OCI-LY1 (cell line): ENCODE results near the gene PRKACA.

Experiments
- H2AFZ ChIP-seq: fragments of 200-600 bp; sonication (generic), shearing (Covaris generic); 2 replicates; pipeline ENCODE4 v1.6.0; 2014; ENCODE audit warnings: antibody characterized with exemption, mild to moderate bottlenecking, low read length
- H3F3A ChIP-seq: fragments of 200-600 bp; sonication (generic), shearing (Covaris generic); 2 replicates; pipeline ENCODE4 v1.6.0; 2014; ENCODE audit warnings: mild to moderate bottlenecking, antibody characterized with exemption, low read length, moderate library complexity; ENCODE audit not compliant: insufficient read depth
- H3K27ac ChIP-seq: fragments of 200-600 bp; sonication (generic); 2 replicates; pipeline ENCODE4 v1.5.1; 2014; ENCODE audit warnings: low read length, mixed run types, mild to moderate bottlenecking, low read depth; ENCODE audit not compliant: poor library complexity, severe bottlenecking
- H3K27me3 ChIP-seq: fragments of 200-600 bp; sonication (generic); 2 replicates; pipeline ENCODE4 v1.6.0; 2014; ENCODE audit warnings: antibody characterized with exemption, mild to moderate bottlenecking, low read length, moderate library complexity; ENCODE audit not compliant: insufficient read depth
- H3K36me3 ChIP-seq: fragments of 200-600 bp; sonication (generic); 2 replicates; pipeline ENCODE4 v1.6.1; 2014; ENCODE audit warnings: mild to moderate bottlenecking, antibody characterized with exemption, low read length, moderate library complexity, mixed read lengths; ENCODE audit not compliant: insufficient read depth
- H3K4me1 ChIP-seq: fragments of 200-600 bp; sonication (generic); 2 replicates; pipeline ENCODE4 v1.5.1; 2014; ENCODE audit warnings: mild to moderate bottlenecking, low read length, moderate library complexity; ENCODE audit not compliant: insufficient read depth, severe bottlenecking
- H3K4me2 ChIP-seq: fragments of 200-600 bp; sonication (generic), shearing (Covaris generic); 2 replicates; pipeline ENCODE4 v1.6.1; 2014; ENCODE audit warnings: low read length
- H3K4me3 ChIP-seq: fragments of 200-600 bp; sonication (generic); 2 replicates; pipeline ENCODE4 v1.5.1; 2014; ENCODE audit warnings: low read length, low read depth, mild to moderate bottlenecking, mixed read lengths; ENCODE audit not compliant: poor library complexity, severe bottlenecking
- H3K79me2 ChIP-seq: fragments of 200-600 bp; shearing (Covaris generic); 2 replicates; pipeline ENCODE4 v1.6.1; 2016; ENCODE audit warnings: mixed run types, low read length, mixed read lengths; ENCODE audit not compliant: insufficient read depth
- H3K9ac ChIP-seq: fragments of 200-600 bp; sonication (generic), shearing (Covaris generic); 2 replicates; pipeline ENCODE4 v1.6.1; 2014; ENCODE audit warnings: mild to moderate bottlenecking, low read length, mixed read lengths
- H3K9me2 ChIP-seq: fragments of 200-600 bp; sonication (generic), shearing (Covaris generic); 2 replicates; pipeline ENCODE4 v1.6.1; 2014; ENCODE audit warnings: low read depth, mild to moderate bottlenecking, low read length, mixed read lengths
- H3K9me3 ChIP-seq: fragments of 200-600 bp; shearing (Covaris generic); 2 replicates; pipeline ENCODE4 v1.6.1; 2014; ENCODE audit warnings: low read length, mixed read lengths
- H4K20me1 ChIP-seq: fragments of 200-600 bp; sonication (generic), shearing (Covaris generic); 2 replicates; pipeline ENCODE4 v1.6.0; 2016; ENCODE audit warnings: mild to moderate bottlenecking, low read length; ENCODE audit not compliant: insufficient read depth
- EZH2 ChIP-seq: fragments of 200-600 bp; sonication (generic), shearing (Covaris generic); IDR thresholded peaks from 2 replicates; pipeline ENCODE4 v1.8.0; 2017; ENCODE audit warnings: borderline replicate concordance, mixed run types, mild to moderate bottlenecking, antibody characterized with exemption, low read length, moderate library complexity, mixed read lengths
- TF ChIP-seq, protein P1 (sequence below): fragments of 200-600 bp; sonication (generic), shearing (Covaris generic); IDR thresholded peaks from 2 replicates; pipeline ENCODE4 v1.5.1; 2017; ENCODE audit warnings: mild to moderate bottlenecking, antibody characterized with exemption, low read length, moderate library complexity, mixed read lengths

The PRKACA gene

DNA sequence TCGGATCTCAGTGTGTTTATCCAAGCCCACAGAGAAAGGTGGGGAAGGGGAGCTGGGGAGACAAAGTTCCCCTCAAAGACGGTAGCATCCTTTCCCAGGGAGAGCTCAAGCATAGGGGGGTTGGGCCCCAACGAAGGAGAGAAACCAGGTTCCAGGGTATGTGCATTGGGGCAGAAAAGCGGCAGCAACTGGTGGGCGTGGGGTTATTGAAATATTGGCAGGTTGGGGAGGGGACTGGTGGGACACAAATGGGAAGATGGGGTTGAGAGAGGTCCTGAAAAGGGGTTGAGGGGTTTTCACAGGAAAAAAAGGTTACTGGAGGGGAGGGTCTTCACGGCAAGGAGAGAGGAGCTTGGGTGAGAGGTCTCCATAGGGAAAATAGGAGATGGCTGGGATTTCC is 17.8 kb upstream of the PRKACA start:
- Histone ChIP-seq H3K4me2 (peak overlapping the region; percentile 97), H2AFZ (no peak overlapping the region), H4K20me1 (no peaks in the 10 kb centered on the region), H3K79me2 (peaks cover 19% of the 10 kb centered on the region), H3F3A (no peaks in the 10 kb centered on the region), H3K4me1 (peaks cover 31% of the 10 kb centered on the region), H3K9me2 (no peaks in the 10 kb centered on the region), H3K27me3 (no peaks in the 10 kb centered on the region), H3K27ac (peak overlapping the region; percentile 33), H3K4me3 (peak overlapping the region; percentile 85), H3K9ac (peak overlapping the region; percentile 88), H3K36me3 (peaks cover 22% of the 10 kb centered on the region), H3K9me3 (no peaks in the 10 kb centered on the region)
- TF ChIP-seq, protein P1, sequence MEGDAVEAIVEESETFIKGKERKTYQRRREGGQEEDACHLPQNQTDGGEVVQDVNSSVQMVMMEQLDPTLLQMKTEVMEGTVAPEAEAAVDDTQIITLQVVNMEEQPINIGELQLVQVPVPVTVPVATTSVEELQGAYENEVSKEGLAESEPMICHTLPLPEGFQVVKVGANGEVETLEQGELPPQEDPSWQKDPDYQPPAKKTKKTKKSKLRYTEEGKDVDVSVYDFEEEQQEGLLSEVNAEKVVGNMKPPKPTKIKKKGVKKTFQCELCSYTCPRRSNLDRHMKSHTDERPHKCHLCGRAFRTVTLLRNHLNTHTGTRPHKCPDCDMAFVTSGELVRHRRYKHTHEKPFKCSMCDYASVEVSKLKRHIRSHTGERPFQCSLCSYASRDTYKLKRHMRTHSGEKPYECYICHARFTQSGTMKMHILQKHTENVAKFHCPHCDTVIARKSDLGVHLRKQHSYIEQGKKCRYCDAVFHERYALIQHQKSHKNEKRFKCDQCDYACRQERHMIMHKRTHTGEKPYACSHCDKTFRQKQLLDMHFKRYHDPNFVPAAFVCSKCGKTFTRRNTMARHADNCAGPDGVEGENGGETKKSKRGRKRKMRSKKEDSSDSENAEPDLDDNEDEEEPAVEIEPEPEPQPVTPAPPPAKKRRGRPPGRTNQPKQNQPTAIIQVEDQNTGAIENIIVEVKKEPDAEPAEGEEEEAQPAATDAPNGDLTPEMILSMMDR: no peak
- TF ChIP-seq EZH2: no peak

DNA sequence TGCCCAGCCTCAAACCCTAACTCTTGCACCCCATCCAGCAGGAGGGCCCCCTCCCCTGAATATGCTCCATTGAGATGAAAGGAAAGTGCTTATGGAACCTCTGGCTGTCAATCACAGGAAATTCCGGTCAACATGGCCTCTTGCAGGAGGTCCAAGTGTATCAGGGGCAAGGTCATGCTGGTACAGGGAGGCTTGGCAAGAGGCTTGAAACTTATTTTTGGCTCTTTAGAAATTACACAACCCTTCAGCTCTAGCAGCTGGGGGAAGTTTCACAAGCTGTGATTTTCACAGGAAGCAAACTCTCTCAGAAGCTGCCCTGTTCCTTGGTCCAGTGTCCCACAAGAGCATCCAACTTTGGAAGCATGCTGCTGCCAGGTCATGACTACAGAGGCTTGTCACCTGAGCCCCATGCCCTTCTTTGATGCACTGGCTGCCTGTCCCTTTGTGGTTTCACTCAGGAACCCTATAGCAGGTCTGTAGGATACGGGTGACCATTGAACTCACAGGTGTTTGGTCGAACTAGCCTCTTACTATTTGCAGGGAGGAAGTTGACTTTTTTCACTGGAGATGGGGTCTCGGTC is 10.5 kb upstream of the PRKACA start:
- H3K4me2 ChIP-seq: no peak overlapping the region
- no peaks in the 10 kb centered on the region for H3F3A ChIP-seq
- H2AFZ ChIP-seq: no peak overlapping the region
- peaks cover 4% of the 10 kb centered on the region for H3K4me1 ChIP-seq
- H3K9me2 ChIP-seq: no peaks in the 10 kb centered on the region
- H3K27ac ChIP-seq: peak overlapping the region; percentile 11
- peaks cover 60% of the 10 kb centered on the region for H3K36me3 ChIP-seq
- no peaks in the 10 kb centered on the region for H3K27me3 ChIP-seq
- H4K20me1 ChIP-seq: no peaks in the 10 kb centered on the region
- TF ChIP-seq, protein P1: no peak
- TF ChIP-seq EZH2: no peak
- H3K9me3 ChIP-seq: no peaks in the 10 kb centered on the region
- H3K9ac ChIP-seq: no peak overlapping the region
- no peaks in the 10 kb centered on the region for H3K79me2 ChIP-seq
- H3K4me3 ChIP-seq: no peak overlapping the region

DNA sequence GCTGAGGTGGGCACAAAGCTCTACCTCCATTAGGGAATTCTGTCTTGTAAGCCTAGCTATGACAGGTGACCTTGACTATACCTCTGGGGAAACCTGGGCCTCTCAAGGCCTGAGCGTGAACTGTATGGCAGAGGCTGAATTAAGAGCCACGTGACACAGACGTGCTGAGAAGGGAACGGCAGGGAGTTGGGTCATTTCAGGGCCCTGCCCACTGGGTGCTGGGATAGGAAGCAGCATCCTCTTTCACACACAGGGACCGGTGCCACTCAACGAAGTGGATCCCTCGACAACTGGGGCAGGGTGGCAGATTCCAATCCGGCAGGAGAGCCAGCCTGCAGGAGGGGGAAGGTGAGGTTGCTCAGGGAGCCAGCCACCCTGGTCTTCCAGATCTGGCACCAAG is 9.6 kb upstream of the PRKACA start:
- Histone ChIP-seq H3K4me1 (peaks cover 4% of the 10 kb centered on the region), H3K36me3 (peaks cover 60% of the 10 kb centered on the region), H4K20me1 (no peaks in the 10 kb centered on the region), H3K9ac (no peak overlapping the region), H3K4me2 (no peak overlapping the region), H3K27me3 (no peaks in the 10 kb centered on the region), H3K27ac (no peak overlapping the region), H3K9me2 (no peaks in the 10 kb centered on the region), H3K4me3 (no peak overlapping the region), H3F3A (no peaks in the 10 kb centered on the region), H3K79me2 (no peaks in the 10 kb centered on the region), H3K9me3 (no peaks in the 10 kb centered on the region), H2AFZ (no peak overlapping the region)
- TF ChIP-seq, protein P1: no peak
- no peak for TF ChIP-seq EZH2
